Keratinocyte (primary cell): ENCODE results near the gene FEN1. TPM values are rescaled to one million over a fixed set of nuclear protein-coding genes. Genes with fewer than 3 reads are reported as not detected.

ENCODE experiments used
- DNase-seq: peaks from one replicate; pipeline ENCODE4 v3.0.0-alpha.2; 2011; ENCODE audit warnings: low read depth, missing footprints, low spot score
- FAIRE-seq: peaks from 2 replicates; lab custom pipeline; 2011; peaks lifted over from hg19 to GRCh38; lab: Jason Lieb, UNC
- H2AFZ ChIP-seq: 2 replicates; pipeline ENCODE4 v1.6.0; 2012; ENCODE audit warnings: low read length, control low read depth, inconsistent platforms; ENCODE audit not compliant: control insufficient read depth
- H3K27ac ChIP-seq: 2 replicates; pipeline ENCODE4 v1.5.1; 2011; ENCODE audit warnings: low read length; ENCODE audit not compliant: control insufficient read depth, insufficient read depth
- H3K27me3 ChIP-seq: 3 replicates; pipeline ENCODE4 v1.6.0; 2011; ENCODE audit warnings: low read length; ENCODE audit not compliant: control insufficient read depth, insufficient read depth; ENCODE audit errors: extremely low read depth
- H3K36me3 ChIP-seq, 2 experiments: 2 replicates in 1 of 2; 3 replicates in 1 of 2; pipeline ENCODE4 v1.5.1; 2011; ENCODE audit warnings: low read length in 2 of 2, mild to moderate bottlenecking in 1 of 2; ENCODE audit not compliant: control insufficient read depth in 2 of 2, insufficient read depth in 2 of 2; ENCODE audit errors: extremely low read depth in 1 of 2
- H3K4me1 ChIP-seq: 3 replicates; pipeline ENCODE4 v1.5.1; 2011; ENCODE audit warnings: low read length; ENCODE audit not compliant: control insufficient read depth, insufficient read depth; ENCODE audit errors: extremely low read depth
- H3K4me2 ChIP-seq: 3 replicates; pipeline ENCODE4 v1.6.0; 2011; ENCODE audit warnings: low read depth, low read length; ENCODE audit not compliant: control insufficient read depth, insufficient read depth; ENCODE audit errors: extremely low read depth
- H3K4me3 ChIP-seq, 3 experiments: fragments of 200-600 bp in 1 of 3; sonication (generic) in 1 of 3; 2 replicates in 2 of 3; 3 replicates in 1 of 3; pipeline ENCODE4 v1.5.1; 2011 to 2016; ENCODE audit warnings: low read length in 3 of 3, mild to moderate bottlenecking in 3 of 3, control low read depth in 2 of 3, inconsistent platforms in 1 of 3, low read depth in 1 of 3, mixed read lengths in 1 of 3, mixed run types in 1 of 3, moderate library complexity in 1 of 3; ENCODE audit not compliant: control insufficient read depth in 2 of 3, insufficient read depth in 2 of 3; ENCODE audit errors: extremely low read depth in 1 of 3
- H3K79me2 ChIP-seq: 2 replicates; pipeline ENCODE4 v1.6.0; 2012; ENCODE audit warnings: low read length; ENCODE audit not compliant: control insufficient read depth, insufficient read depth
- H3K9ac ChIP-seq: 3 replicates; pipeline ENCODE4 v1.6.0; 2011; ENCODE audit warnings: low read length; ENCODE audit not compliant: control insufficient read depth, insufficient read depth; ENCODE audit errors: extremely low read depth
- H3K9me1 ChIP-seq: 3 replicates; pipeline ENCODE4 v1.6.0; 2011; ENCODE audit warnings: low read length; ENCODE audit not compliant: control insufficient read depth, insufficient read depth; ENCODE audit errors: extremely low read depth
- H3K9me3 ChIP-seq: 2 replicates; pipeline ENCODE4 v1.5.1; 2012; ENCODE audit warnings: low read depth, low read length; ENCODE audit not compliant: control insufficient read depth
- H4K20me1 ChIP-seq: 3 replicates; pipeline ENCODE4 v1.6.0; 2011; ENCODE audit warnings: low read length; ENCODE audit not compliant: control insufficient read depth, insufficient read depth; ENCODE audit errors: extremely low read depth
- EZH2 ChIP-seq: IDR thresholded peaks from one replicate; pipeline ENCODE4 v1.6.1; 2012; ENCODE audit warnings: inconsistent platforms, mild to moderate bottlenecking, low read length, moderate library complexity
- dilution Hi-C: fragments of 300-500 bp; cut with MboI; formaldehyde crosslinking; loops from one replicate; pipeline ENCODE4 v1.7.0; 2020; ENCODE audit warnings: low sequenced_read_pairs; ENCODE audit not compliant: extremely low pct_ligation_motif_present
- polyA plus RNA-seq, 5 experiments: library from polyadenylated mRNA; depleted of rRNA in 3 of 5; stranded (reverse) in 3 of 5; stranded (forward) in 1 of 5; unstranded in 1 of 5; fragments of >200 nt; gene quantifications; 1 replicate in 1 of 5; 2 replicates in 3 of 5; 3 replicates in 1 of 5; pipeline versions ENCODE4 v1.2.1 to v1.2.3, GENCODE V29; 2011 to 2012; ENCODE audit warnings: missing spikeins in 2 of 5, low read depth in 1 of 5, low replicate concordance in 1 of 5
- TF ChIP-seq, protein P1 (sequence below), 3 experiments: IDR thresholded peaks in 1 of 3; conservative IDR thresholded peaks in 1 of 3; optimal IDR thresholded peaks in 1 of 3; 2 replicates in 2 of 3; 3 replicates in 1 of 3; pipeline versions ENCODE3 to v1.5.1; 2011; ENCODE audit warnings: low read length in 3 of 3, mild to moderate bottlenecking in 3 of 3, moderate library complexity in 2 of 3, control low read depth in 1 of 3, inconsistent platforms in 1 of 3; ENCODE audit not compliant: insufficient read depth in 2 of 3; ENCODE audit errors: extremely low read depth in 1 of 3

Gene FEN1
- polyA plus RNA-seq, 1 donor (not counting 4 experiments of a cell fraction or from before 2014, with no cell fraction given), result 26.7 TPM

DNA sequence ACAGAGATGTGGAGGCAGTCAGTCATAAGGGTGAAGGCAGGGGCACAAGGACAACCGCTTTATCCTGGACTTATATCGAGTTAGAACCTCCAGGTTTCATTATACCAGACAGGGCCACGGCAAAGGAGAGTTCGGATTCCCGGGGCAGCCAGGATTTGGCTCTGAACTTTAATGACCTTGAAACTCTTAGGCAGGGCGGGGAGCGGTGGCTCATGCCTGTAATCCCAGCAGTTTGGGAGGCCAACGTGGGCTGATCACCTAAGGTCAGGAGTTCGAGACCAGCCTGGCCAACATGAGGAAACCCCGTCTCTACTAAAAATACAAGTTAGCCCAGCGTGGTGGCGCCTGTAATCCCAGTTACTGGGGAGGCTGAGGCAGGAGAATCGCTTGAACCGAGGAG, 41.3 kb upstream of the FEN1 start:
- no peak overlapping the region for H3K4me3 ChIP-seq
- FAIRE-seq (no peak), DNase-seq (no peak)
- no peak overlapping the region for H3K4me2 ChIP-seq
- TF ChIP-seq EZH2, result no peak
- TF ChIP-seq, protein P1, sequence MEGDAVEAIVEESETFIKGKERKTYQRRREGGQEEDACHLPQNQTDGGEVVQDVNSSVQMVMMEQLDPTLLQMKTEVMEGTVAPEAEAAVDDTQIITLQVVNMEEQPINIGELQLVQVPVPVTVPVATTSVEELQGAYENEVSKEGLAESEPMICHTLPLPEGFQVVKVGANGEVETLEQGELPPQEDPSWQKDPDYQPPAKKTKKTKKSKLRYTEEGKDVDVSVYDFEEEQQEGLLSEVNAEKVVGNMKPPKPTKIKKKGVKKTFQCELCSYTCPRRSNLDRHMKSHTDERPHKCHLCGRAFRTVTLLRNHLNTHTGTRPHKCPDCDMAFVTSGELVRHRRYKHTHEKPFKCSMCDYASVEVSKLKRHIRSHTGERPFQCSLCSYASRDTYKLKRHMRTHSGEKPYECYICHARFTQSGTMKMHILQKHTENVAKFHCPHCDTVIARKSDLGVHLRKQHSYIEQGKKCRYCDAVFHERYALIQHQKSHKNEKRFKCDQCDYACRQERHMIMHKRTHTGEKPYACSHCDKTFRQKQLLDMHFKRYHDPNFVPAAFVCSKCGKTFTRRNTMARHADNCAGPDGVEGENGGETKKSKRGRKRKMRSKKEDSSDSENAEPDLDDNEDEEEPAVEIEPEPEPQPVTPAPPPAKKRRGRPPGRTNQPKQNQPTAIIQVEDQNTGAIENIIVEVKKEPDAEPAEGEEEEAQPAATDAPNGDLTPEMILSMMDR (optimal IDR thresholded peaks at IDR 0.05 in 1 of 3, IDR thresholded peaks at IDR 0.05 in 1 of 3, conservative IDR thresholded peaks at IDR 0.05 in 1 of 3; ENCODE audit: extremely low read depth in 1 of 3, insufficient read depth in 2 of 3, low read length in 3 of 3), result no peak
- no peaks in the 10 kb centered on the region for H3K79me2 ChIP-seq
- no peak overlapping the region for H3K27ac ChIP-seq
- no peak overlapping the region for H3K9ac ChIP-seq
- H3K9me3 ChIP-seq, result no peaks in the 10 kb centered on the region
- no peaks in the 10 kb centered on the region for H3K36me3 ChIP-seq
- dilution Hi-C loops, result no loop called here
- peaks cover 5% of the 10 kb centered on the region for H4K20me1 ChIP-seq
- peaks cover 35% of the 10 kb centered on the region for H3K27me3 ChIP-seq
- peaks cover 2% of the 10 kb centered on the region for H3K4me1 ChIP-seq
- no peaks in the 10 kb centered on the region for H3K9me1 ChIP-seq
- H2AFZ ChIP-seq, result no peak overlapping the region

DNA sequence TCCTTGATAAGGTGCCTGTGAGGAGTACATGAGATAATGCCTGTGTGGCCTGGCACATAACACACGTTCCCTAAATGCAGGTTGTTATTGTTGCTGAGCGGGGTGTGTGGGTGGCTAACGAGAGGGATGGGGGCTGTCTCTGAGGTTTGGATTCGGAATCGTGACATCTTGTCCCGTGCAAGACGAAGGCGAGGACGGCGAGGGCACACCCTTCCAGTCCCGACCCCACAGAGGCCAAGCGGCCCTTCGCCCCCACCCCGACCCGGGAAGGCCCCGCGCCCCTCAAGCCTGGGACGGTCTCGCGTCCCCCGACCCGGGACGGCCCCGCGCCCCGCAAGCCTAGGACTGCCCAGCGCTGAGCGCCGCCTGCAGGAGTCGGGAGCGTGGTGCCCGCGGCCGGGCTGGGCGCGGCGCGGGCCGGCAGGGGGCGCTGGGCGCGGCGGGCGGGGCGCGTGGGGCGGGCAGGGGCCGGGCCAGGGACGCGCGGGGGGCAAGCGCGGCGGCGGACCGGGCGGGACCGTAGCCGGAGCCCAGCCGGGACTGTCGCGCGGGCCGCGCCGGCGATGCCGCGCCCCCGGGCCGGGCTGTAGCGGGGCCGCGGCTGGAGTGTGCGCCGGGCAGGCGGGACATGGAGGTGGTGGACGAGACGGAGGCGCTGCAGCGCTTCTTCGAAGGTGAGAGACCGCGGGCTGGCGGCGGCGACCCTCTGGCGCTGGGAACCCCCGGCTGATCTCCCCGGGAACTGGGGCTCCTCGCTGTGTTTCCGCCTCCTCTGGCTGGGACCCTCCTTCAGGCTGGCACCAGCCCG, 40.4 kb upstream of the FEN1 start, which contains the start of gene MYRF:
Gene MYRF (plus strand): TSS at position 520 of the 808 bp plus-strand sequence. CDS start 109 bp downstream, at position 629.
- Histone ChIP-seq H3K27ac (no peak within 1 kb of the TSS), H3K4me1 (peaks cover 2% of the 10 kb centered on the region), H3K36me3 (no peaks in the 10 kb centered on the region), H3K9me1 (no peaks in the 10 kb centered on the region), H3K79me2 (no peaks in the 10 kb centered on the region), H3K9me3 (no peaks in the 10 kb centered on the region), H3K4me2 (peak within 1 kb of the TSS; percentile 41), H3K9ac (no peak within 1 kb of the TSS), H3K4me3 (peak within 1 kb of the TSS in 2 of 3 experiments; percentile 19 to 20), H3K27me3 (peaks cover 35% of the 10 kb centered on the region), H4K20me1 (peaks cover 5% of the 10 kb centered on the region), H2AFZ (peak within 1 kb of the TSS; percentile 6)
- DNase-seq (no peak), FAIRE-seq (no peak)
- TF ChIP-seq, protein P1 (optimal IDR thresholded peaks at IDR 0.05 in 1 of 3, IDR thresholded peaks at IDR 0.05 in 1 of 3, conservative IDR thresholded peaks at IDR 0.05 in 1 of 3; ENCODE audit: extremely low read depth in 1 of 3, insufficient read depth in 2 of 3, low read length in 3 of 3), result peak in 2 of 3 experiments; percentile 54 to 73
- TF ChIP-seq EZH2, result no peak
- dilution Hi-C loops, result no loop called here
